Neural progenitor cell (in vitro differentiated cells): ENCODE data around the gene HOXA10. TPM values are rescaled to one million over a fixed set of nuclear protein-coding genes. Genes with fewer than 3 reads are reported as not detected.

Experiments used
- DNase-seq: peaks from one replicate; pipeline ENCODE4 v3.0.0-alpha.2; 2016; ENCODE audit warnings: low spot score
- H2AFZ ChIP-seq: fragments of 200-600 bp; sonication (generic); replicated peaks from 2 replicates; pipeline ENCODE4 v1.6.1; 2016; ENCODE audit warnings: antibody characterized with exemption
- H3F3A ChIP-seq: fragments of 200-600 bp; sonication (generic); 2 replicates; pipeline ENCODE4 v1.6.1; 2016; ENCODE audit warnings: antibody characterized with exemption, low read depth
- H3K27ac ChIP-seq: fragments of 200-600 bp; sonication (generic); 2 replicates; pipeline ENCODE4 v1.5.1; 2016; ENCODE audit warnings: mild to moderate bottlenecking
- H3K27me3 ChIP-seq: fragments of 200-600 bp; sonication (generic); 2 replicates; pipeline ENCODE4 v1.6.1; 2016; ENCODE audit warnings: mild to moderate bottlenecking, moderate library complexity
- H3K36me3 ChIP-seq: fragments of 200-600 bp; sonication (generic); 2 replicates; pipeline ENCODE4 v1.5.1; 2016
- H3K4me1 ChIP-seq: fragments of 200-600 bp; sonication (generic); 2 replicates; pipeline ENCODE4 v1.6.1; 2016; ENCODE audit warnings: mixed run types
- H3K4me2 ChIP-seq: fragments of 200-600 bp; sonication (generic); 2 replicates; pipeline ENCODE4 v1.6.1; 2016
- H3K4me3 ChIP-seq: fragments of 200-600 bp; sonication (generic); 2 replicates; pipeline ENCODE4 v1.5.1; 2016
- H3K79me2 ChIP-seq: fragments of 200-600 bp; sonication (generic); 2 replicates; pipeline ENCODE4 v1.6.1; 2016; ENCODE audit warnings: low read depth
- H3K9ac ChIP-seq: fragments of 200-600 bp; sonication (generic); 2 replicates; pipeline ENCODE4 v1.6.1; 2016
- H3K9me3 ChIP-seq: fragments of 200-600 bp; sonication (generic); 2 replicates; pipeline ENCODE4 v1.5.1; 2016; ENCODE audit warnings: low read depth
- H4K20me1 ChIP-seq: fragments of 200-600 bp; sonication (generic); 2 replicates; pipeline ENCODE4 v1.6.1; 2016; ENCODE audit warnings: low read depth
- H3K27ac Mint-ChIP-seq: 3 replicates; pipeline ENCODE4 v1.8.0; 2021; ENCODE audit warnings: mixed read lengths
- H3K27me3 Mint-ChIP-seq: 2 replicates; pipeline ENCODE4 v1.8.0; 2022; ENCODE audit warnings: low read depth, mild to moderate bottlenecking, inconsistent platforms, moderate library complexity, mixed read lengths; ENCODE audit not compliant: insufficient read depth
- H3K36me3 Mint-ChIP-seq: 3 replicates; pipeline ENCODE4 v1.8.0; 2021; ENCODE audit warnings: mixed read lengths
- H3K4me1 Mint-ChIP-seq: 3 replicates; pipeline ENCODE4 v1.8.0; 2021; ENCODE audit warnings: mixed read lengths
- H3K4me3 Mint-ChIP-seq: 3 replicates; pipeline ENCODE4 v1.8.0; 2021; ENCODE audit warnings: mild to moderate bottlenecking, moderate library complexity, mixed read lengths
- H3K9me3 Mint-ChIP-seq: 3 replicates; pipeline ENCODE4 v1.8.0; 2020; ENCODE audit warnings: mixed read lengths
- EZH2 ChIP-seq: fragments of 200-600 bp; sonication (generic); IDR thresholded peaks from 2 replicates; pipeline ENCODE4 v1.6.1; 2017; ENCODE audit warnings: antibody characterized with exemption, mild to moderate bottlenecking, moderate library complexity
- EZH2phosphoT487 ChIP-seq: fragments of 200-600 bp; sonication (generic); IDR thresholded peaks from 2 replicates; pipeline ENCODE4 v1.6.1; 2017; ENCODE audit warnings: antibody characterized with exemption
- total RNA-seq: library from RNA; depleted of rRNA; stranded (reverse); fragments of >200 nt; gene quantifications from 2 replicates; pipeline ENCODE4 v1.2.3, GENCODE V29; 2015; ENCODE audit warnings: low replicate concordance
- TF ChIP-seq, protein P1 (sequence below): fragments of 200-600 bp; sonication (generic); IDR thresholded peaks from 2 replicates; pipeline ENCODE4 v1.5.1; 2017; ENCODE audit warnings: antibody characterized with exemption, mild to moderate bottlenecking

Gene HOXA10
- total RNA-seq, 1 donor from 2014 or later, result not detected

DNA sequence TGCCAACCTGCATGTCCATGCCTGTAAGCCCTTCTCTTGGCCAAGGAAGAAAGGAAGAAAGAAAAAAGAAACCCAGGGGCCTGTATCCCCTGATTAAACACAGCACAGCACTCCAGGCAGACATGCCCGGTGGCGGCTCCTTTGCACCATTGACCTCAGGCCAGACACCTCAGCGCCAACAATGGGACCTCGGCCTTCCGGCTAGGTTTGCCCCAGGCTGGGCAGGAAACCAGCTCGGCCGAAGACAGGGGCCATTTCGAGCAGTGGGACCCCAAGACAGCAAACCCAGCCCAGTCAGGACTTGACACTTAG is 2.8 kb downstream of the HOXA10 start:
- Mint-ChIP-seq H3K4me3 (peak overlapping the region; percentile 9), H3K27me3 (peaks cover 80% of the 10 kb centered on the region), H3K36me3 (no peaks in the 10 kb centered on the region), H3K9me3 (peaks cover 9% of the 10 kb centered on the region), H3K4me1 (peaks cover 2% of the 10 kb centered on the region), H3K27ac (no peak overlapping the region)
- no peak overlapping the region for H3K9ac ChIP-seq
- H3K4me3 ChIP-seq, result no peak overlapping the region
- peaks cover 100% of the 10 kb centered on the region for H3K27me3 ChIP-seq
- H3K4me2 ChIP-seq, result no peak overlapping the region
- H3K4me1 ChIP-seq, result no peaks in the 10 kb centered on the region
- no peaks in the 10 kb centered on the region for H3K36me3 ChIP-seq
- peaks cover 98% of the 10 kb centered on the region for H4K20me1 ChIP-seq
- TF ChIP-seq EZH2, result peak; percentile 42
- TF ChIP-seq EZH2phosphoT487, result peak; percentile 44
- TF ChIP-seq, protein P1, sequence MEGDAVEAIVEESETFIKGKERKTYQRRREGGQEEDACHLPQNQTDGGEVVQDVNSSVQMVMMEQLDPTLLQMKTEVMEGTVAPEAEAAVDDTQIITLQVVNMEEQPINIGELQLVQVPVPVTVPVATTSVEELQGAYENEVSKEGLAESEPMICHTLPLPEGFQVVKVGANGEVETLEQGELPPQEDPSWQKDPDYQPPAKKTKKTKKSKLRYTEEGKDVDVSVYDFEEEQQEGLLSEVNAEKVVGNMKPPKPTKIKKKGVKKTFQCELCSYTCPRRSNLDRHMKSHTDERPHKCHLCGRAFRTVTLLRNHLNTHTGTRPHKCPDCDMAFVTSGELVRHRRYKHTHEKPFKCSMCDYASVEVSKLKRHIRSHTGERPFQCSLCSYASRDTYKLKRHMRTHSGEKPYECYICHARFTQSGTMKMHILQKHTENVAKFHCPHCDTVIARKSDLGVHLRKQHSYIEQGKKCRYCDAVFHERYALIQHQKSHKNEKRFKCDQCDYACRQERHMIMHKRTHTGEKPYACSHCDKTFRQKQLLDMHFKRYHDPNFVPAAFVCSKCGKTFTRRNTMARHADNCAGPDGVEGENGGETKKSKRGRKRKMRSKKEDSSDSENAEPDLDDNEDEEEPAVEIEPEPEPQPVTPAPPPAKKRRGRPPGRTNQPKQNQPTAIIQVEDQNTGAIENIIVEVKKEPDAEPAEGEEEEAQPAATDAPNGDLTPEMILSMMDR, result no peak
- no peaks in the 10 kb centered on the region for H3F3A ChIP-seq
- no peak overlapping the region for H2AFZ ChIP-seq
- H3K27ac ChIP-seq, result no peak overlapping the region
- no peaks in the 10 kb centered on the region for H3K79me2 ChIP-seq
- no peaks in the 10 kb centered on the region for H3K9me3 ChIP-seq
- peak; percentile 44 for DNase-seq

DNA sequence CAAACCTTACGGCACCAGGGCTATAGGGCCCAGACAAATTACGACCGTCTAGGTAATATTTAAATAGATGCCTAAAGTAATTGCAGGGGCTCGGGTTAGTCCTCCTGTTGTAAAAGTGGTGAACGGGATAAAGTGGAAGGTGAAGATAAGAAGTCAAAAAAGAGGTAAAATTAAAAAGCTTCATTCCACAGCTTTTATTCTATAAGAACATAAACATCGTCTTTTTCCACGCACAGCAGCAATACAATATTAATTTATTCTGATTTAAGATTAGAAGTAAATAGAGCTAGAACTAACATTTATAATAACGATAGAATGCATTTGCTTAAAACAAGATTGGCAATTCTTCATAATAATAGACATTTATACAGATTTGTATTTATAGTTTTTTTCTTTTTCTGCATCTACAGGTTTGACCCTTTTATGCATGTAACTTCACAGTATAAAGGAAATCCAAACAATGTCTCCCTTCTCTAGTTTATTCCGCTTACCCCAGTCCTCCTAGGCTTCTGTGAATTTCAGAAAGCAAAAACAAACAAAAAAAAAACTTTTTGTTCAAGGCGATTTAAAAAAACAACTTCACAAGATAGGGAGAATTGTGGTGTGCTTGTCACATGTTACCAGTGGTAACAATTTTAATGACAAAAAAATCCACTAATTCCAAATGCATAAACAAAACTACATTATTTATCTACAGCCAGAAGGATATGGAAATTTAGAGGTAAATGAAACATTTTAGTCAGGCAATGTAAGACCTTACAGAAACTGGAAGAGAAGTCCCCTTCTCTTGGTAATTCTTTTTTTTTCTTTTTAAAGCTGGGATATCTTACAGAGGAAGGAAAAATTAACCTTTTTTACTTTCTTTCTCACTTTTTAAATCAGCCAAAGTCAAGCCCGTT is 3.4 kb downstream of the HOXA10 start:
- Histone ChIP-seq H3K79me2 (no peaks in the 10 kb centered on the region), H3K4me1 (no peaks in the 10 kb centered on the region), H3K36me3 (no peaks in the 10 kb centered on the region), H3K9ac (no peak overlapping the region), H3K27me3 (peaks cover 100% of the 10 kb centered on the region), H3K4me2 (no peak overlapping the region), H3K27ac (no peak overlapping the region), H3K9me3 (no peaks in the 10 kb centered on the region), H3F3A (no peaks in the 10 kb centered on the region), H4K20me1 (peaks cover 98% of the 10 kb centered on the region), H2AFZ (no peak overlapping the region), H3K4me3 (no peak overlapping the region)
- H3K36me3 Mint-ChIP-seq, result no peaks in the 10 kb centered on the region
- H3K4me1 Mint-ChIP-seq, result peaks cover 2% of the 10 kb centered on the region
- DNase-seq, result no peak
- H3K27me3 Mint-ChIP-seq, result peaks cover 78% of the 10 kb centered on the region
- no peak overlapping the region for H3K27ac Mint-ChIP-seq
- TF ChIP-seq, protein P1, result no peak
- TF ChIP-seq EZH2phosphoT487 (no peak), EZH2 (no peak)
- no peak overlapping the region for H3K4me3 Mint-ChIP-seq
- H3K9me3 Mint-ChIP-seq, result peaks cover 9% of the 10 kb centered on the region

DNA sequence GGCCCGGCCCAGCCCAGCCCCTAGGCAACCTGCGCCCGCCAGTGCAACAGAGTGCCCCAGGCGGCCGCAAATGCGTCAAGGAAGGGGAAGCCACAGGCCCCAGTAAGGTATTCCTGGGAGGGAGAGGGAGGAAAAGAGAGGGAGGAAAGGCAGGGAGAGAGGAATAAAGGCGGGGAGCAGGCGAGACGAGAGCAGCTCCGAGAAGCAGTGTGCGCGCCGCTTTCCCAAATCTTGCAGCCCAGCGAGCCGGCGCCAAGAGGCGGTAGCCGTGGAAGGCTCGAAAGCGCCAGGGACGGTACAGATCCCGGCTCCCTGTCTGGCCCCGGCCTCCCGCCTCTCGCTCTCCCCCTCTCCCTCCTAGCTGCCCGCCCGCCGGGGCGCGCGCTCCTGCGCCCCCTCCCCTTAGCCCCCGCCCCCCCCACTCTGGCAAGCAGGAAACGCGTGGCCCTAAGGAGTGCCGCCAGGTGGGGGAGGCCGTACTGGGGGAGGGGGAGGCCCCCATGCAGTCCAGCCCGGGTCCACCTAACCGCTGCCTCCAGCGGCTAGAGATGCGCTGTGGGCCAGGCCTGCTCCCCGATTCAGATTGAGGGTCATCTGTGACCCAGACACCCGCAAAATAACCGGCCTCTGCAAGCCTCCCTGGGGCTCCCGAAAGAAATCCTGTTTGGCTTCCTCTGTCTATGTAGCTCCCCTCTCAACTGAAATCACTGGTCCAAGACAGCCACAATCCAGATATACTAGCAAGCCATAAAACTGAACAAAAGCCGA is 4.3 kb downstream of the HOXA10 start:
- no peaks in the 10 kb centered on the region for H3K9me3 ChIP-seq
- no peaks in the 10 kb centered on the region for H3K36me3 Mint-ChIP-seq
- no peak overlapping the region for H3K27ac Mint-ChIP-seq
- H3K4me3 Mint-ChIP-seq, result no peak overlapping the region
- DNase-seq, result peak; percentile 63
- H3K36me3 ChIP-seq, result no peaks in the 10 kb centered on the region
- peaks cover 74% of the 10 kb centered on the region for H3K27me3 Mint-ChIP-seq
- no peaks in the 10 kb centered on the region for H3F3A ChIP-seq
- H3K27ac ChIP-seq, result no peak overlapping the region
- H3K4me3 ChIP-seq, result no peak overlapping the region
- peaks cover 98% of the 10 kb centered on the region for H4K20me1 ChIP-seq
- H3K4me2 ChIP-seq, result no peak overlapping the region
- H2AFZ ChIP-seq, result no peak overlapping the region
- H3K27me3 ChIP-seq, result peaks cover 100% of the 10 kb centered on the region
- H3K79me2 ChIP-seq, result no peaks in the 10 kb centered on the region
- H3K9me3 Mint-ChIP-seq, result peaks cover 7% of the 10 kb centered on the region
- no peaks in the 10 kb centered on the region for H3K4me1 ChIP-seq
- no peak overlapping the region for H3K9ac ChIP-seq
- H3K4me1 Mint-ChIP-seq, result peaks cover 2% of the 10 kb centered on the region
- TF ChIP-seq, protein P1, result no peak
- TF ChIP-seq EZH2phosphoT487 (peak; percentile 95), EZH2 (peak; percentile 94)
